Hepatocyte (in vitro differentiated cells): ENCODE results near the gene PGPEP1. TPM values are rescaled to one million over a fixed set of nuclear protein-coding genes. Genes with fewer than 3 reads are reported as not detected.

Experiments used
- DNase-seq: peaks from one replicate; pipeline ENCODE4 v3.0.0-alpha.2; 2016; ENCODE audit warnings: low spot score
- H2AFZ ChIP-seq: fragments of 200-600 bp; sonication (generic); 2 replicates; pipeline ENCODE4 v1.6.0; 2016; ENCODE audit warnings: antibody characterized with exemption, mild to moderate bottlenecking
- H3K27ac ChIP-seq: fragments of 200-600 bp; sonication (generic); 2 replicates; pipeline ENCODE4 v1.5.1; 2016; ENCODE audit warnings: mild to moderate bottlenecking
- H3K27me3 ChIP-seq: fragments of 200-600 bp; sonication (generic); 2 replicates; pipeline ENCODE4 v1.6.1; 2016
- H3K36me3 ChIP-seq: fragments of 200-600 bp; sonication (generic); replicated peaks from 2 replicates; pipeline ENCODE4 v1.5.1; 2016; ENCODE audit warnings: low read depth; ENCODE audit not compliant: insufficient read depth
- H3K4me1 ChIP-seq: fragments of 200-600 bp; sonication (generic); 2 replicates; pipeline ENCODE4 v1.5.1; 2016; ENCODE audit warnings: mild to moderate bottlenecking, moderate library complexity; ENCODE audit not compliant: insufficient read depth
- H3K4me2 ChIP-seq: fragments of 200-600 bp; sonication (generic); 2 replicates; pipeline ENCODE4 v1.6.0; 2016
- H3K4me3 ChIP-seq: fragments of 200-600 bp; sonication (generic); 2 replicates; pipeline ENCODE4 v1.5.1; 2016; ENCODE audit warnings: mild to moderate bottlenecking
- H3K79me2 ChIP-seq: fragments of 200-600 bp; sonication (generic); 2 replicates; pipeline ENCODE4 v1.6.0; 2017; ENCODE audit warnings: mild to moderate bottlenecking
- H3K9me2 ChIP-seq: fragments of 200-600 bp; sonication (generic); replicated peaks from 2 replicates; pipeline ENCODE4 v1.6.0; 2017; ENCODE audit warnings: mild to moderate bottlenecking; ENCODE audit not compliant: insufficient read depth
- H3K9me3 ChIP-seq: fragments of 200-600 bp; sonication (generic); 2 replicates; pipeline ENCODE4 v1.5.1; 2016; ENCODE audit warnings: low read depth, mild to moderate bottlenecking
- H4K20me1 ChIP-seq: fragments of 200-600 bp; sonication (generic); 2 replicates; pipeline ENCODE4 v1.6.0; 2016; ENCODE audit warnings: mild to moderate bottlenecking; ENCODE audit not compliant: insufficient read depth, poor library complexity, severe bottlenecking
- EZH2 ChIP-seq: fragments of 200-600 bp; sonication (generic); IDR thresholded peaks from 2 replicates; pipeline ENCODE4 v1.6.1; 2016; ENCODE audit warnings: antibody characterized with exemption, mild to moderate bottlenecking, borderline replicate concordance
- EZH2phosphoT487 ChIP-seq: fragments of 200-600 bp; sonication (generic); IDR thresholded peaks from one replicate; pipeline ENCODE4 v1.6.1; 2018; ENCODE audit warnings: antibody characterized with exemption, mild to moderate bottlenecking, low read depth, moderate library complexity; ENCODE audit not compliant: unreplicated experiment, severe bottlenecking
- WGBS: methylation state at CpG from one replicate; pipeline ENCODE4 v1.1.6; 2016; ENCODE audit warnings: low lambda C conversion rate; ENCODE audit errors: missing lambda C conversion rate; 5-methylcytosine and 5-hydroxymethylcytosine counted together
- polyA plus RNA-seq: library from polyadenylated mRNA; unstranded; fragments of >200 nt; fragmentation: Nextera tagmentation; extraction: Ambion mirVana; gene quantifications from 2 replicates; pipeline ENCODE4 v1.2.1, GENCODE V29; 2016
- total RNA-seq: library from RNA; depleted of rRNA; stranded (reverse); fragments of >200 nt; gene quantifications from 2 replicates; pipeline ENCODE4 v1.2.3, GENCODE V29; 2014
- TF ChIP-seq, protein P1 (sequence below): fragments of 200-600 bp; sonication (generic); IDR thresholded peaks from 2 replicates; pipeline ENCODE4 v1.5.1; 2016; ENCODE audit warnings: antibody characterized with exemption, mild to moderate bottlenecking; ENCODE audit not compliant: poor library complexity

The PGPEP1 gene
- total and polyA plus RNA-seq, 2 experiments from 2014 or later: 26.8 to 36.1 TPM

- Histone ChIP-seq H3K79me2 (peaks cover 14% of the 10 kb centered on the region), H3K4me3 (no peak overlapping the region), H4K20me1 (no peaks in the 10 kb centered on the region), H3K27me3 (no peaks in the 10 kb centered on the region), H3K27ac (no peak overlapping the region), H2AFZ (no peak overlapping the region), H3K36me3 (no peaks in the 10 kb centered on the region), H3K9me3 (no peaks in the 10 kb centered on the region), H3K4me2 (no peak overlapping the region), H3K9me2 (no peaks in the 10 kb centered on the region), H3K4me1 (peaks cover 5% of the 10 kb centered on the region)
- TF ChIP-seq, protein P1, sequence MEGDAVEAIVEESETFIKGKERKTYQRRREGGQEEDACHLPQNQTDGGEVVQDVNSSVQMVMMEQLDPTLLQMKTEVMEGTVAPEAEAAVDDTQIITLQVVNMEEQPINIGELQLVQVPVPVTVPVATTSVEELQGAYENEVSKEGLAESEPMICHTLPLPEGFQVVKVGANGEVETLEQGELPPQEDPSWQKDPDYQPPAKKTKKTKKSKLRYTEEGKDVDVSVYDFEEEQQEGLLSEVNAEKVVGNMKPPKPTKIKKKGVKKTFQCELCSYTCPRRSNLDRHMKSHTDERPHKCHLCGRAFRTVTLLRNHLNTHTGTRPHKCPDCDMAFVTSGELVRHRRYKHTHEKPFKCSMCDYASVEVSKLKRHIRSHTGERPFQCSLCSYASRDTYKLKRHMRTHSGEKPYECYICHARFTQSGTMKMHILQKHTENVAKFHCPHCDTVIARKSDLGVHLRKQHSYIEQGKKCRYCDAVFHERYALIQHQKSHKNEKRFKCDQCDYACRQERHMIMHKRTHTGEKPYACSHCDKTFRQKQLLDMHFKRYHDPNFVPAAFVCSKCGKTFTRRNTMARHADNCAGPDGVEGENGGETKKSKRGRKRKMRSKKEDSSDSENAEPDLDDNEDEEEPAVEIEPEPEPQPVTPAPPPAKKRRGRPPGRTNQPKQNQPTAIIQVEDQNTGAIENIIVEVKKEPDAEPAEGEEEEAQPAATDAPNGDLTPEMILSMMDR: no peak
- no peak for TF ChIP-seq EZH2
- WGBS: 86% methylated on average over 8 of the region's 9 CpGs
- no peak for DNase-seq
Observed at GRCh38 chr19:18391509-18392075, 51.2 kb downstream of the PGPEP1 start.

- Histone ChIP-seq H3K79me2 (peaks cover 6% of the 10 kb centered on the region), H3K4me2 (no peak overlapping the region), H3K9me3 (no peaks in the 10 kb centered on the region), H3K9me2 (no peaks in the 10 kb centered on the region), H3K4me3 (no peak overlapping the region), H3K27me3 (no peaks in the 10 kb centered on the region), H4K20me1 (no peaks in the 10 kb centered on the region), H2AFZ (no peak overlapping the region), H3K27ac (no peak overlapping the region), H3K36me3 (no peaks in the 10 kb centered on the region), H3K4me1 (peaks cover 5% of the 10 kb centered on the region)
- no peak for DNase-seq
- TF ChIP-seq, protein P1: no peak
- TF ChIP-seq EZH2 (no peak), EZH2phosphoT487 (no peak)
- 77% methylated on average over 11 of the region's 11 CpGs for WGBS
Observed at GRCh38 chr19:18392417-18392816, 52.0 kb downstream of the PGPEP1 start.

DNA sequence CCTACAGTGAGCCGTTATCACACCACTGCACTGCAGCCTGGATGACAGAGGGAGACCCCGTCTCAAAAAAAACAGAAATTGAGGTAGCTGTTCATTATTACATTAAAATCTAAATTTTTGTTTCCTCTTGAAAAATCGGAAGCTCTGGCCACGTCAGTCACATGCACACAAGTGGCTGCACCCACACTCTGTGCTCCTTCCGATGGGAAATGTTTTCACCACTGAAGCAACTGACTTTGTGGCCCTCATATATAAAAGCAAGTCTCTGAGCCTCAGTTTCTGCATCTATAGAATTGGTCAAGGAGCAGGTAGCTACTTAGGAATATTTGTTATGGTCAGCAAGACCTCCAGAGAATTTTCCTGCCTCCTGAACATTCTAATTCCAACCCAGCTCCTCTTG is 52.5 kb downstream of the PGPEP1 start:
- H4K20me1 ChIP-seq: no peaks in the 10 kb centered on the region
- WGBS: 93% methylated on average over 5 of the region's 5 CpGs
- no peak overlapping the region for H3K27ac ChIP-seq
- H3K79me2 ChIP-seq: peaks cover 3% of the 10 kb centered on the region
- no peak overlapping the region for H3K4me2 ChIP-seq
- TF ChIP-seq EZH2phosphoT487: no peak
- TF ChIP-seq, protein P1: no peak
- TF ChIP-seq EZH2: no peak
- peaks cover 7% of the 10 kb centered on the region for H3K4me1 ChIP-seq
- H2AFZ ChIP-seq: no peak overlapping the region
- H3K9me2 ChIP-seq: no peaks in the 10 kb centered on the region
- no peaks in the 10 kb centered on the region for H3K9me3 ChIP-seq
- H3K27me3 ChIP-seq: no peaks in the 10 kb centered on the region
- H3K36me3 ChIP-seq: no peaks in the 10 kb centered on the region
- DNase-seq: no peak
- no peak overlapping the region for H3K4me3 ChIP-seq
